GM21526 (cell line): ENCODE measurements around the gene TYMP.

ENCODE experiments used
- ATAC-seq: cut with Tn5 transposase; IDR thresholded peaks from one replicate; pipeline ENCODE4 v1.9.1; 2021; ENCODE audit warnings: moderate library complexity; ENCODE audit not compliant: unreplicated experiment, low FRiP score

TYMP gene

GRCh38 chr22:50507421-50507990 lies 22.3 kb downstream of the TYMP start, which contains the start of gene LMF2:
TSS of gene LMF2 (minus strand) at chr22:50507702. CDS start at chr22:50507675, 27 bp downstream.
- peak; percentile 49 for ATAC-seq

- ATAC-seq = peak; percentile 4
Observed at GRCh38 chr22:50506611-50507420, 23.0 kb downstream of the TYMP start.

GRCh38 chr22:50505776-50506610 lies 23.8 kb downstream of the TYMP start:
- ATAC-seq = no peak

GRCh38 chr22:50505276-50505775 lies 24.5 kb downstream of the TYMP start:
- ATAC-seq = no peak

GRCh38 chr22:50504369-50505211 lies 25.2 kb downstream of the TYMP start:
- no peak for ATAC-seq

GRCh38 chr22:50503475-50504145 lies 26.2 kb downstream of the TYMP start:
- no peak for ATAC-seq

- no peak for ATAC-seq
Observed at GRCh38 chr22:50502628-50503474, 27.0 kb downstream of the TYMP start.

- no peak for ATAC-seq
Observed at GRCh38 chr22:50502096-50502495, 27.7 kb downstream of the TYMP start.

- ATAC-seq = no peak
Observed at GRCh38 chr22:50500452-50500851, 29.4 kb downstream of the TYMP start.

GRCh38 chr22:50498322-50498890 lies 31.4 kb downstream of the TYMP start:
- ATAC-seq = no peak

- no peak for ATAC-seq
Observed at GRCh38 chr22:50497093-50497492, 32.7 kb downstream of the TYMP start.

GRCh38 chr22:50490531-50491308 lies 39.1 kb downstream of the TYMP start:
- no peak for ATAC-seq

- no peak for ATAC-seq
Observed at GRCh38 chr22:50489363-50490243, 40.2 kb downstream of the TYMP start.

- no peak for ATAC-seq
Observed at GRCh38 chr22:50488886-50489285, 40.9 kb downstream of the TYMP start.

GRCh38 chr22:50488006-50488677 lies 41.7 kb downstream of the TYMP start:
- ATAC-seq = no peak
